ENCODE data around the gene DDTL.
A peak's percentile ranks its signal among the peaks of the same experiment; 100 is the strongest.
"Not testable (repeated sequence)": the region's sequence is repeated elsewhere in the genome, so short reads cannot be mapped to it uniquely, and the experiment has no call there.

The DDTL gene

DNA sequence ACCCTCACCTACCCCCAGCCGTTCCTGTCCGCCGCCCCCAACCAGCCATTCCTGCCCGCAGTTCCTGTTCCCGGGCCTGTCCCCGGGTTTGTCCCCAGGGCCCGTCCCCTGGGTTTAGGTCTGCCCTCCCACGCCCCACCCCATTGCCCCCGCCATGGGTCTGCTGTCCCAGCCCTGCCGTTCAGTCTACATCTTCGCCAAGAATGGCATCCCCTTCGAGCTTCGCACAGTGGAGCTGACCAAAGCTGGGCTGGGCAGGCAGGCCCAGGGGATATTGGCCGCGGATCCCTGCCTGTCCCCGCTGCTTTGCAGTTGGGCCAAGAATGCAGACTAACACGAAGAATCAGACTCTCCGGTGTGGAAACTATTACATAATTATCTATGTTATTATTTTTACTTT, 16.9 kb upstream of the DDTL start:
- DNase-seq (ENCODE audit: low read depth); H3K4me3 ChIP-seq (ENCODE audit: low read depth, low read length): not testable (repeated sequence)

GRCh38 chr22:23951383-23951782, 15.3 kb upstream of the DDTL start:
- H3K4me3 ChIP-seq (ENCODE audit: low read depth, low read length); DNase-seq (ENCODE audit: low read depth): not testable (repeated sequence)

DNA sequence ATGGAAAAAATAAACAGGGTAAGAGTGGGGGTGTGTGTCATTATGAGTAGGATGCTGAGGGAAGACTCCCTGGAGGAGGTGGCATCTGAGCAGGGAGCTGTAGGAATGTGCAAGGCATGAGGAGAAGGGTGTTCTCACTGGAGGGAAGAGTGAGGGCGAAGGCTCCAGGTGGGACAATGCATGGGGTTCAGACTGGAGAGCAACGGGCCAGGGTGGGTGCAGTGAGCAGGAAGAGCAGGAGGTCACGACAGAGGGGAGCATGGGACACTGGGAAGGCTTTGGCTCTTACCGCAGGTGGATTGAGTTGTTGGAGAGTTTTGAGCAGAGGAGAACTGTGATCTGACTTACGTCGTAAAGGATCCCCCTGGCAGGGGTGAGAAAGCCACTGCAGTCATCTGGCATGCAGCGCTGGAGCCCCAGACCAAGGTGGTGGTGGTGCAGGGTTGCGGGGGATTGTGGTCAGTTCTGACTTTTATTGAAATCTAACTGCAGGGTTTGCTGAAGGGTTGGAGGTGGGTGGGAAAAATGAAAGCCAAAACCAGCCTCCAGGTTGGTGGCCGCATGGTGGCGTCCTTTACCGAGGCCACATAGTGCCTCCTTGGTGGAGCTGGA, 13.8 kb upstream of the DDTL start:
- H3K4me3 ChIP-seq (ENCODE audit: low read depth, low read length); DNase-seq (ENCODE audit: low read depth): not testable (repeated sequence)

GRCh38 chr22:23953485-23953884, 13.2 kb upstream of the DDTL start:
- DNase-seq (ENCODE audit: low read depth); H3K4me3 ChIP-seq (ENCODE audit: low read depth, low read length): not testable (repeated sequence)

DNA sequence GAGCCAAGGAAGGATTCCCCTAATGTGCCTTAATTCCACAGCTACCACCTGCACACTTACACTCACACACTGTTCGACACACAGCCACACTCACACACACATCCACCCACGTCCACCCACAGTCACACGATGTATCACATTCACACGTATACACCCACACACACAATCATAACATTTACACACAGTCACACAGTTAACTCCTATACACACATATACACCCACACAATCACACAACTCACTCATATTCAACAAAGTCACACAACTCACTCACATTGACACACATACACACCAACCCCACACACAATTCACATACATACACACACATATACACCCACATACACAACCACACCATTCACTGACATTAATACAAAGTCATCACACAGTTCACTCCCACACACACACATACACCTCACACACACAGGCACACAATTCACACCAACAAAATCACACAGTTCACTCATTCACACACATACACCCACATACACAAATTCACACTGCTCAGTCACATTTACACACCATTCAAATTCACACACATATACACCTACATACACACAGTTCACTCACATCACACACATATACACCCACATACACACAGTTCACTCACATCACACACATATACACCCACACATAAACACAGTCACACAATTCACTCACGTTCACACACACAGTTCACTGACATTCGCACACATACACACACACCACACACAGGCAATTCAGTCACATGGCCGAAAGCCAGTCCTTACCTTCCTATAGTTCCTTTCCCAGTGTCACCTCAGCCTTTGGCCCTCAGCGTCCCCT, 12.3 kb upstream of the DDTL start:
- not testable (repeated sequence) for DNase-seq (ENCODE audit: low read depth)

DNA sequence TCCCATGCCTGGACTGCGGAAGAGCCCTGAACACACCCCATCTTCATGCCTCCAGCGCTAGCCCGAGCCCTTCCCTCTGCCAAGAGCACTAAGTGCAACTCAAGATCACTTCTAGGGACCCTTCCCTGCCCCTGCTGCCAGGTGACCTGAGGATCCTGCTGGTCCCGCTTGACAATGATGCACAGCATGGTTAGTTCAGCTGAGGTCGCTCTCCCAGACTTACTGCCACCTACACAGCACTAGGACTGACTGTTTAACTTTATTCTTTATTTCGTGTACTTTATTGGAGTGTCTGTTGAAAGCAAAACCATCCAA, 11.7 kb upstream of the DDTL start:
- H3K4me3 ChIP-seq (ENCODE audit: low read depth, low read length); DNase-seq (ENCODE audit: low read depth): not testable (repeated sequence)

More for the DNA sequence above, 12.3 kb upstream of the DDTL start:
- not testable (repeated sequence) for H3K4me3 ChIP-seq (ENCODE audit: low read depth, low read length)

GRCh38 chr22:23955886-23956285, 10.8 kb upstream of the DDTL start:
- not testable (repeated sequence) for DNase-seq (ENCODE audit: low read depth); H3K4me3 ChIP-seq (ENCODE audit: low read depth, low read length)

GRCh38 chr22:23956301-23956900, 10.3 kb upstream of the DDTL start:
- TF ChIP-seq, protein P1, sequence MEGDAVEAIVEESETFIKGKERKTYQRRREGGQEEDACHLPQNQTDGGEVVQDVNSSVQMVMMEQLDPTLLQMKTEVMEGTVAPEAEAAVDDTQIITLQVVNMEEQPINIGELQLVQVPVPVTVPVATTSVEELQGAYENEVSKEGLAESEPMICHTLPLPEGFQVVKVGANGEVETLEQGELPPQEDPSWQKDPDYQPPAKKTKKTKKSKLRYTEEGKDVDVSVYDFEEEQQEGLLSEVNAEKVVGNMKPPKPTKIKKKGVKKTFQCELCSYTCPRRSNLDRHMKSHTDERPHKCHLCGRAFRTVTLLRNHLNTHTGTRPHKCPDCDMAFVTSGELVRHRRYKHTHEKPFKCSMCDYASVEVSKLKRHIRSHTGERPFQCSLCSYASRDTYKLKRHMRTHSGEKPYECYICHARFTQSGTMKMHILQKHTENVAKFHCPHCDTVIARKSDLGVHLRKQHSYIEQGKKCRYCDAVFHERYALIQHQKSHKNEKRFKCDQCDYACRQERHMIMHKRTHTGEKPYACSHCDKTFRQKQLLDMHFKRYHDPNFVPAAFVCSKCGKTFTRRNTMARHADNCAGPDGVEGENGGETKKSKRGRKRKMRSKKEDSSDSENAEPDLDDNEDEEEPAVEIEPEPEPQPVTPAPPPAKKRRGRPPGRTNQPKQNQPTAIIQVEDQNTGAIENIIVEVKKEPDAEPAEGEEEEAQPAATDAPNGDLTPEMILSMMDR (IDR thresholded peaks at IDR 0.05; ENCODE audit: low read depth, low read length), result peak; percentile 61
- DNase-seq (ENCODE audit: low read depth), result peak; percentile 69
- H3K4me3 ChIP-seq (ENCODE audit: low read depth, low read length), result not testable (repeated sequence)

DNA sequence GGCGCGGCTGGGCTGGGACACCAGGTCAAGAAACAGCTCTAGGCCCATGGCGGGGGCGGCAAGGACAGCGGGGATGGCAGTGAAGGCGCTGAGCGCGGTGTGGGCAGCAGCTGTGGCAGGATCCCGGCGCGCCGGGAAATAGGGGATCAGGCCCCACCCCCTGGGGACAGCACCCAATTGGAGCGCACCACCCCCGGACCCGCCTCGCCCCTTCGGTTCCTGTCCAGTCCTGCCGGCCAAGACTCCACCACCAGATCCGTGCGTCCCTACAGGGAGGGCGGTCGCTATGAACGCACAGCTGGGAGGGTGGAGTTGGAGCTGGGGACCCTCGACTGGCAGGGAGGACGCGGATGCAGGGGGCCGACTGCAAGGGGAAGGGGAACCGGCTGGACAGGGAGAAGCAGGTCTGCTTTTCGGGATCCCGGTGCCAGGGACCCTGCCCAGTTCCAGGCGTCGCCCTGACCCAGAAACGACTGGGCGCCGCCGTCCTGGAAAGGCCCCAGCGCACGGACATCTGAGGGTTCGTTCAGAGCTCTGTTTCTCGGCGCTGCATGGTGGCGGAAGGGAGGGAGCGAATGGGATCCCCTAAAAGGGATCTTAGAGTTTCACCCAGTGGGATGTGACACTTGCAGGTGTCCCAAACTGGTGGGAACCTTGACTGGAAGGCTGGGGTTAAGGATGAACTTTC, 5.5 kb upstream of the DDTL start, which contains the start of gene GSTT2B:
Gene GSTT2B, minus strand, starts transcription at position 112 of the 688 bp plus-strand sequence. Its CDS starts 64 bp downstream, at position 48.
- DNase-seq (ENCODE audit: low read depth); H3K4me3 ChIP-seq (ENCODE audit: low read depth, low read length): not testable (repeated sequence)

GRCh38 chr22:23966094-23966493, 594 bp upstream of the DDTL start:
- not testable (repeated sequence) for H3K4me3 ChIP-seq (ENCODE audit: low read depth, low read length); DNase-seq (ENCODE audit: low read depth)

DNA sequence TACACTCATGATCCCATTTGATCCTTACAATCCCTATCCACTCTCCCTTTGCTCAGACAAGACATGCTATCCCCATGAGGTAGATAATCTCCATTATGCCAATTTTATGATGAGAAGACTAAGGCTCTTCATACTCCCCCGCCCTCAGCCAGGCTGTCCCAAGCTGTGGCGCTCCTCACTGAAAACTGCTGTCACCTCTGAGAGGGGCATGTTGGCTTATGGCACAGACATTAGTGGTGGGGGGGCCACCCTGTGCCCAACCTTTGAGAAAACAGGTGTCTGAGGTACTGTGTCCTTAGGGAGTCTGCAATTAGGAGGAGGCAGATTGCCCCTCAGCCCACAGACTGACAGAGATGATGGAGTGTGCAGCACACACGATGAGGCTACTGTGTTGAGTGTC, 2.4 kb downstream of the DDTL start:
- no peak for DNase-seq (ENCODE audit: low read depth)
- no peak for TF ChIP-seq MYC (IDR thresholded peaks at IDR 0.05; ENCODE audit: low read depth, low read length)
- TF ChIP-seq POLR2A (IDR thresholded peaks at IDR 0.05; ENCODE audit: extremely low read depth, insufficient read length), result no peak
- TF ChIP-seq, protein P1 (IDR thresholded peaks at IDR 0.05; ENCODE audit: low read depth, low read length), result no peak
- no peak for TF ChIP-seq MAX (IDR thresholded peaks at IDR 0.05; ENCODE audit: low read depth, low read length)
- no peak overlapping the region for H3K4me3 ChIP-seq (ENCODE audit: low read depth, low read length)

Data from NB4 (cell line).